Esophagus squamous epithelium (tissue), 4 donors: ENCODE data around the gene SEC23A.

Source experiments
- POLR2A ChIP-seq, 4 donors: fragments of 450-650 bp; IDR thresholded peaks; one replicate each; pipeline ENCODE4 v1.6.1; 2017; ENCODE audit warnings: antibody characterized with exemption in 4 of 4, mild to moderate bottlenecking in 4 of 4, moderate library complexity in 3 of 4
- TF ChIP-seq, protein P1 (sequence below), 6 experiments: fragments of 450-650 bp in 4 of 6; fragments of 200-600 bp in 2 of 6; sonication (generic) in 2 of 6; IDR thresholded peaks; one replicate each; pipeline ENCODE4 v1.5.1; 2016 to 2019; ENCODE audit warnings: antibody characterized with exemption in 6 of 6, mild to moderate bottlenecking in 4 of 6, moderate library complexity in 4 of 6

DNA sequence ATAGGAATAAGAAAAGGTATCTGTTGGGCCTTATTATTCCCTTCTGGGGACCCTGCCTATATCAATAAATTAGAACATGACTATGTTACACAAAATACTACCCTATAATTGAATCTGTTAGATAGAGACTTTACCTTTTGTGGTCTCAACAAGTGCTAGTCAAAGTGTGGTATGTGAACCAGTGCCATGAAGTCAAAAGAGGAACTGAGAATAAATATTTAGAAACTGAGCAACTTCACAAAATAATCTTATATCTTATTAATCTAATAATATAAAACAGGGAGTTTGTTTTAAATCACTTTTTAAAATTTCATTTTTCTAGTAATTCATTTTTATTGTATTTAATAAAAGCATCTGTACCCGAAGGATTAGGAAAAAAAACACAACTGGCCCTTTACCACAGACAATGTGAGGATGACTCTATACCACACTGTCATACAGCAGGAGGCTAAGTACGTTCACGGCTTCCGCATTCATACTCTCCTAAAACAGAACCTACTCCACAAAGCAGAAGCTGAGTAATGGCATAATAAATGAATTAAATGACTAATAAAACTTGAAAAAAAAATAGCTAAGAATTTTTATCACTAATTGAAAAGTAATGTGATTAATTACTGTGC lies 42.1 kb downstream of the SEC23A start:
- TF ChIP-seq, protein P1, sequence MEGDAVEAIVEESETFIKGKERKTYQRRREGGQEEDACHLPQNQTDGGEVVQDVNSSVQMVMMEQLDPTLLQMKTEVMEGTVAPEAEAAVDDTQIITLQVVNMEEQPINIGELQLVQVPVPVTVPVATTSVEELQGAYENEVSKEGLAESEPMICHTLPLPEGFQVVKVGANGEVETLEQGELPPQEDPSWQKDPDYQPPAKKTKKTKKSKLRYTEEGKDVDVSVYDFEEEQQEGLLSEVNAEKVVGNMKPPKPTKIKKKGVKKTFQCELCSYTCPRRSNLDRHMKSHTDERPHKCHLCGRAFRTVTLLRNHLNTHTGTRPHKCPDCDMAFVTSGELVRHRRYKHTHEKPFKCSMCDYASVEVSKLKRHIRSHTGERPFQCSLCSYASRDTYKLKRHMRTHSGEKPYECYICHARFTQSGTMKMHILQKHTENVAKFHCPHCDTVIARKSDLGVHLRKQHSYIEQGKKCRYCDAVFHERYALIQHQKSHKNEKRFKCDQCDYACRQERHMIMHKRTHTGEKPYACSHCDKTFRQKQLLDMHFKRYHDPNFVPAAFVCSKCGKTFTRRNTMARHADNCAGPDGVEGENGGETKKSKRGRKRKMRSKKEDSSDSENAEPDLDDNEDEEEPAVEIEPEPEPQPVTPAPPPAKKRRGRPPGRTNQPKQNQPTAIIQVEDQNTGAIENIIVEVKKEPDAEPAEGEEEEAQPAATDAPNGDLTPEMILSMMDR (IDR thresholded peaks at IDR 0.05): no peak
- TF ChIP-seq POLR2A (IDR thresholded peaks at IDR 0.05): no peak
